K562 treated with DMSO at 1 percent for 48 hours (cell line): ENCODE results near the gene BLZF1. TPM values are rescaled to one million over a fixed set of nuclear protein-coding genes. Genes with fewer than 3 reads are reported as not detected.

Experiments
- total RNA-seq: library from RNA; unstranded; fragments of 300-600 nt; gene quantifications from 2 replicates; pipeline ENCODE4 v1.2.3, GENCODE V29; 2022; ENCODE audit warnings: low replicate concordance; ENCODE audit errors: extremely low read depth

The BLZF1 gene, protein sequence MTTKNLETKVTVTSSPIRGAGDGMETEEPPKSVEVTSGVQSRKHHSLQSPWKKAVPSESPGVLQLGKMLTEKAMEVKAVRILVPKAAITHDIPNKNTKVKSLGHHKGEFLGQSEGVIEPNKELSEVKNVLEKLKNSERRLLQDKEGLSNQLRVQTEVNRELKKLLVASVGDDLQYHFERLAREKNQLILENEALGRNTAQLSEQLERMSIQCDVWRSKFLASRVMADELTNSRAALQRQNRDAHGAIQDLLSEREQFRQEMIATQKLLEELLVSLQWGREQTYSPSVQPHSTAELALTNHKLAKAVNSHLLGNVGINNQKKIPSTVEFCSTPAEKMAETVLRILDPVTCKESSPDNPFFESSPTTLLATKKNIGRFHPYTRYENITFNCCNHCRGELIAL
- total RNA-seq, result not detected in 2 replicates

DNA sequence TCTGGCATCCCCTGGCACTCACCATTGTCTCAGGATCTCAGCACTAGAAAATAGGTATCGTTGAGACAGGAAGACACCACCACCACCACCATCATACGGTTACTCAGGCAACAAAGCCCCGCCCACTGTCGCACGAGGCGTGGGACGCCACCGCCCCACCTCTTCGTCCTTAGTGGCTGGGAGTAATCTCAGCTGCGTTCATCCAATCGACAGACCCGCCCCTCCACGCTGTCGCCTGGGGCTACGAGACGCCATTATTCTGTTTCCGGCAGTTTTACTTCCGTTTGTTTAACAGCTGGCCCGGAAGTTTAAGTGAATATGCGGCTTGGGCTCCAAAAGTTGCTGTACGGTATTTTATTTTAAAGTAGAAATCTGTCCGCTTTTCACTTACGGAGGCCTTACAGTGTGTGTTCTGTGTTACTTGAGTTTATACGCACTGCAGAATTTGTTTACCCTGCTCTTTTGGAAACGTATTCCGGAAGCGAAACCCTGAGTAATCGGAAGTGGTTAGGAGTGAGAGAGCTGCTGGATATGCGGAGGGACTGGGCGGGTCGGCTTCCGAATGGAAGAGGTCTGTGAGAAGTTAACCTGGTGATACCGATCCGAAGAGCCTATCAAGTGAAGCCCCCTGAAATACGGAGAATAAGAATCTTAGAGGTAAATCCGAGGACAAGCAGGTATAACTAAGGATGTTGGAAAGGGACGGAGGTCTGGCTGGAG is at the start of gene BLZF1, which contains the start of gene NME7:
BLZF1 (plus strand) TSS at position 510 of the 720 bp plus-strand sequence. CDS start 1,328 bp downstream, outside the sequence.
NME7 (minus strand) TSS at position 112 of the 720 bp plus-strand sequence; CDS start at position 25, 87 bp downstream.

DNA sequence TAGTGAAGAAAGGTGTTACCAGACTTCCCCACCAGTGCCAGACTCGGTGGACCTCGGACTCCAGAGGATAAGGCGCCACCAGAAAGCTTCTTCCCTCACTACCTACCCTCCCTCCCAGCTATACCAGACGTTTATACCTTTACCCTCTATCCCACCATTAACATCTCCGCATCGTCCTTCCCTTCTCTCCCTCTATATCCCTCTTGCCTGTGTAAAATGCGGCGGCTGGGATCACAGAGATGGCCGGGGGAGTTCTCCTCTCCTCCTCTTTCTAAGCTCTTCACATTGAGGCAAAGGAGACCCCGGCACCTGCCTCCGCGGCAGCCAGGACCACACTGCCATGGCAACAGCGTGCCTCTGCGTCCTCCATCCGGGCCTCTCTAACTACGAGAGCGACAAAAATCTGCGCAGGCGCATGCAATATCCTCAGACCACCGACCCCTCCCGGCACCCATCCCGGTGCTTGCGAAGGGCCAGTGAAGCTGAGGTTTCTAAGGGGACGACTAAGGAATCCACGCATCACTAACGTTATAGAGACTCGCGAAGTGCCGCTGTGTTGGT is 59.2 kb downstream of the BLZF1 start, which contains the start of gene CCDC181:
CCDC181 (minus strand) TSS at position 394 of the 561 bp plus-strand sequence. CDS start 2,547 bp downstream, outside the sequence.

Other genes starting within 250 kb of the BLZF1 start
- not detected in 2 replicates for gene NME7, start 398 bp upstream of the BLZF1 start, total RNA-seq
- not detected in 2 replicates for gene CCDC181, start 59.3 kb downstream of the BLZF1 start, total RNA-seq
- gene SLC19A2, start 117.7 kb downstream of the BLZF1 start, total RNA-seq, result not detected in 2 replicates
- not detected in 2 replicates for gene F5, start 218.3 kb downstream of the BLZF1 start, total RNA-seq